ENCODE results near the gene PRSS38.

PRSS38 gene

DNA sequence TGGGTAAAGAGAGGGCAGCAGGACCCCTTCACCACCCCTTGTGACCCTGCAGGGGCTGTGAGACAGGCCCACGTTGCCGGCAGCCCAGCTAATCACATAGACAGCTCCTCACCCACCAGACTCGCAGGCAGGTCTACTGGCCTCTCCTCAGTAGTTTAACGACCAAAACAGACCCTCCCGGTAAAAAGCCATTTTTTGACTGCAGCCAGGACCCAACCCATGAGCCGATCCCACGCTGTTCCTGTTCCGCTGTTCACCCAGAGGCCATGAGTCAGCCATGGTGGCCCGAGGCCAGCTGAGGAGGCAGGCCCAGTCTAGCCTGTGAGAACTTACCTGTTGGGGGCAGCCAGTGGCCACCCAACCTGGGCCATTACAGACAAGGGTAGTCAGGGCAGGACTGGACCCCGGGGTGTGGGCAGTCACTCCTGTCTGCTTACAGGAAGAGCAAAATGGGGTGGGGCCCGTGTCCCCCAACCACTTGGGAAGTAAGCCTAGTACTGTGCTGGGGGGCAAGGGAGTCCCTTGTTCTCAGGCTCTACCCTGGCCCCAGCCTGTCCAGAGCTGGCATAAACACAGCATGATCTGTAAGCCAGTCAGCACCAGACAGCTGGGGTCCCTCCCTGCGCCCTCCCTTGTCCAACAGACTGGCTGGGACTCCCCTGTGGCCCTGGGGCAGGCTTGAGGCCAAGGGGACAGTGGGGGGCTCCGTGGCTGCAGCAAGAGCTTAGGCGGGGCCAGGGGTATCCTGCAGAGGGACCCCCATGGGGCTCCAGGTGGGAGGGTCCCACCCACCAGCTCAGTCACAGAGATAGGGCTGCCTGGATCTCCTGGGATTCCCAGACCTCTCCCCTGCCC, 70.4 kb downstream of the PRSS38 start:
- DNase-seq (ENCODE audit: low spot score): no peak

DNA sequence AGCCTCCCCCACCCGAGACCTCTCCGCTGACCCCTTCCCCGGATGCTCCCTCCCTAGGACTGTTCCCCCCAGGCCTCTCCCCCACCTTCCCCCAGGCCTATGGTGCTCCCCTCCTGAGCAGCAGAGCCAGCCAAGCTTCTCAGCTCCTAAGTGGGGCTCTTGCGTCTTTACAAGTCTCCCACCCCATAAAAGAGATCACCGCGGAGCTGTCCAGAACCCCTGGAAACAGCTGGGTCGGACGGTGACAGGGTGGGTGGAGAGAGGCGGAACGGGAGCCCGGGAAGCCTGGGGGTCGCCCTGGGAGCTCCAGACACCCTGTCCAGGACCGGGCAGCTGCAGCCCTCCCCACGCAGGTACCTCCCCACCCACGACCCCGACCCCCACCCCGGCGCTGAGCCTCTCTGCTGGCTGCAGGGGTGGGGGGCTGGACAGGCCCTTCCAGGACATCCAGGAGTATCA, 71.1 kb downstream of the PRSS38 start:
- no peak for DNase-seq (ENCODE audit: low spot score)

DNA sequence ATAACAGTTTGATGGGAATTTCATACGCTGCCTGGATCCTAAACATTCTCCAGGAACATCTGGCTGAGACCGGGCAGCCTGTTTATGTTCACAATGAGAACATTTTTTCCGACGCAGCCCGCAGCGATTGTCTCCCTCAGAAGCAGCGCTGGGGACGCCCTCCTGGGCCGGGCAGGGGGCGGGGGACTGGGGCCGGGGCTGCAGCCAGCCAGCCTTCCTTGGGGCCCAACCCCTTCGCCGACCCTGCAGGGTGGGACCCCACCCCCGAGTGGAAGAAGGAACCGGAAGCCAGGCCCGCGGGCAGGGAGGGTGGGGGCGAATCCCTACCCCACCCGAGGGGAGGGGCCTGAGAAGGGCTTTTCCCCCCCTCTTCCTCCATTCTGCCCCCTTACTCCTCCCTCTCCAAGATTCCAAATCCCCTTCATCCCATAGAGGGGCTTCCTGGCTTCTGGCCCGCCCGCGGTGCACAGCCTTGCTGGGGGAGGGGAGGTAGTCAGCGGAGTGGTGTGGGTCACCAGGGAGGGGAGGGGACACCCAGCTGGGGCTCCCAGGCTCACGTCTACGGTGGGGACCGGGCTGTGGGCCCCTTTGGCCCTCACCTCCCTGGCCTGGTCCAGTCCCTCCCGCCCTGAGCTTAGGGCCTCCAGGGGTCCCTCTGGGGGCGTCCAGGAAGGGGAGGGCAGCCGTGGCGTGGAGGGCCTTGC, 71.7 kb downstream of the PRSS38 start:
- no peak for DNase-seq (ENCODE audit: low spot score)

DNA sequence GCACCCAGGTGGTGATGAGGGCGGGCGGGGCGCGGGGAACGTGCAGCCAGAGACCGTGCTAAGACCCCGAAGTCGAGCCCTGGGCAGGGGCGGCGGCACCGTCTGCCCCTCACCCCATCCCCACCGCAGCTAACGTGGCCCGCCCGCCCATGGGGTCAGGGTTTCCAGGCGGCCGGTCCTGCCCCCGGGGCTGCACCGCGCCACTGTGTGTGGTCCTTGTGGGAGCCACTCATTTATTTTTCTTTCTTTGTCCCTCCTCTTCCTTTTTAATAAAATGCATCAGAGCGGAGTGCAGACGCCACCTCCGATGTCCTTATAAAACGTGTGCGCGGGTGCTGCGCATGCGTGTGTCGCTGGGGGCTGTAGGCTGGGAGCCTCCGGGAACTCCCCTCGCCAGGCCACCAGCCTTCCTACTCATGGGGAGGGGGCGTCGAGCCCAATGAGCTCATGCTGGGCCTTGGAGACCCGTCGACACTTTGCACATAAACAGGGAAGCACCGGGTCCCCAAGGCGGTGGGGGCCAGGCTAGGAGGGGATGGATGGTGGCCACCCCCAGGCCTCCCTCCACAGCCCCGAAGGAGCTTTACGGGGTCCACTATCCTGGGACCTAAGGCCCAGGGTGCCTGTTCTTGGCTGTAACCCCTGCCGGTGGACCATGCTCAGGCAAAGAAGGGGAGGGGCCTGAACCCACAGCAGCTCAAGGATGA, 72.4 kb downstream of the PRSS38 start:
- no peak for DNase-seq (ENCODE audit: low spot score)

DNA sequence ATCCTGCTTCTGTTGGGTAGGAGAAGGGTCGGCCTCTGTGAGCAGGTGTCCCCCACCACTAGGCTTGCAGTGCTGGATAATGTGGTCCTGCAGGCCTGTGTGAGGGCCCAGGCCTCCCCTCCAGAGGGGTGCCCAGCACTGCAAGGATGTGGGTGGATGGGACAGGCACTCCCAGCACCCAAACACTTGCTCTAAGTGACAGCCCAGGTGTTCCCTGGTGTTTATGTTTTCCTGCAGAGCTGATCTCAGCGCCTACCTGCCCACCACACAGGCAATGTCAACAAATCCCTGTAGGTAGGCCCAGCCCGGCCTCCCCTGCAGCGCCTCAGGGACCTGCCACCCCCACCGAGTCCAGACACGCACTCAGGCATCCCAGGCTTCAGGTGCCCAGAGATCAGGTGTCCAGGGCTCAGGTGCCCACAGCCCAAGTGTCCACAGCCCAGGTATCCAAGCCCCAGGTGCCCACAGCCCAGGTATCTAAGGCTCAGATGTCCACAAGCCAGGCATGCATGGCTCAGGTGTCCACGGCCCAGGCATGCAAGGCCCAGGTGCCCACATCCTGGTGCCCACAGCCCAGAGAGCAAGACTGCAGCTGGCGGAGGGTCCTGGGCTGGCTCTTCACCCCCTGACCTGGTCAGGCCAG, 73.0 kb downstream of the PRSS38 start:
- DNase-seq (ENCODE audit: low spot score): no peak

DNA sequence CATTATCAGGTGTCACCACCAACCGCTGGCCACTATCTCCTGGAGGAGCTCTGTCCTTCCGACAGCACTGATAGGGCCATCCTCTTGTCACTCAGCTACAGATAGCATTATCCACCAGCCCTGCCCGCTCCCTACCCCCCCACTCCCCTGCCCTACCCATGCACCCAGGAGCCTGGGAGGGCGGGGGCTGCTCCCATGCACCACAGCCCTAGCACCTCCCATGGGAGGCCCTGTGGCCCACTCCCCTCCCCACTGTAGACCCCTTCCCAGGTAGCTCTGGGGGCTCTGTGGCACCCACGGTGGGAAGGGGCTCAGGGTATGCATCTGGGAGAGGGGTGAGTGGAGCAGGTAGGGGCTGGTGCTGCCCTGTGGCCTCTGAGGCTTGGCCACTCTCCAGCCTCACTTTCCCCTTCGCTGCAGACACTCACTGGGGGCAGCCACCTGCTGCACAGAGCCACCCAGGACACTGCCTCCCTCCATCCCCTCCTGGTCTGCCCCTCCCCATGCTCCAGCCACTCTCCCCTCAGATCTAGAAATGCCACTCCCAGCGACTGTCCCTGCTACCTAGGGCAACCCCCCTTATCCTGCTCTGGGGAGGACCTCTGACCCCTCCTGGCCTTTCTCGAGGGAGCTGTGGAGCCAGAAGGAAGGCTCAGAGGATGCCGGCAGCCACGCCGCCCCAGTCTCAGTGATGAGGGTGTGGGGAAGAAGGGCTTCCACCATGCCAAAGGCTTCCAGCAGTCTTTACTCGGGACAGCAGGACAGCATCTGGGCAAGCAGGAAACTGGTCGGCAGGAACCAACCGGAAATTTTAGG, 73.8 kb downstream of the PRSS38 start:
- no peak for DNase-seq (ENCODE audit: low spot score)

DNA sequence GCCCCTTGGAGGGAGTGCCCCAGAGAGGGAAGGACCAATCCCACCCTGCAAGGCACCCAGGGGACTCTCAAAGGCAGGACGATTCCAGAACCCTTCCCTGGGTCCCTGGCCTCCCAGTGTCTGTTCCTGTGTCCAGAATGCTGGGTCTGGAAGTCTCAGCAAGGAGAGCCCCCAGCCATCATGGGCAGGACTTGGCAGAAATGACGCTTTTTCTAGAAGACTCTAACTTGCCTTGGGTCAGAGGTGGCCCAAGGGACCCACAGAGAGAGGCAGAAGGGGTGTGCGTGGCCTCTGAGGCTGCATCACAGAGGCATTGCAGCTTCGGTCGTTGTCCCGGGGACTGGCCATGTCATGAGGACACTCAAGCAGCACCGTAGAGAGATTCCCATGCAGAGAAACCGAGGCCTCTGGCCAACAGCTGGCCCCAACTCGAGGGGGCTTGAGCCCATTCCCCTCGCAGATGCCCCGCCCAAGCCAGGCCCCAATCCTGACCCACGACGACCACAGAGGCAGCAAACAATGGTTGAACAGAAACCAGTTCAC, 74.5 kb downstream of the PRSS38 start:
- no peak for DNase-seq (ENCODE audit: low spot score)

DNA sequence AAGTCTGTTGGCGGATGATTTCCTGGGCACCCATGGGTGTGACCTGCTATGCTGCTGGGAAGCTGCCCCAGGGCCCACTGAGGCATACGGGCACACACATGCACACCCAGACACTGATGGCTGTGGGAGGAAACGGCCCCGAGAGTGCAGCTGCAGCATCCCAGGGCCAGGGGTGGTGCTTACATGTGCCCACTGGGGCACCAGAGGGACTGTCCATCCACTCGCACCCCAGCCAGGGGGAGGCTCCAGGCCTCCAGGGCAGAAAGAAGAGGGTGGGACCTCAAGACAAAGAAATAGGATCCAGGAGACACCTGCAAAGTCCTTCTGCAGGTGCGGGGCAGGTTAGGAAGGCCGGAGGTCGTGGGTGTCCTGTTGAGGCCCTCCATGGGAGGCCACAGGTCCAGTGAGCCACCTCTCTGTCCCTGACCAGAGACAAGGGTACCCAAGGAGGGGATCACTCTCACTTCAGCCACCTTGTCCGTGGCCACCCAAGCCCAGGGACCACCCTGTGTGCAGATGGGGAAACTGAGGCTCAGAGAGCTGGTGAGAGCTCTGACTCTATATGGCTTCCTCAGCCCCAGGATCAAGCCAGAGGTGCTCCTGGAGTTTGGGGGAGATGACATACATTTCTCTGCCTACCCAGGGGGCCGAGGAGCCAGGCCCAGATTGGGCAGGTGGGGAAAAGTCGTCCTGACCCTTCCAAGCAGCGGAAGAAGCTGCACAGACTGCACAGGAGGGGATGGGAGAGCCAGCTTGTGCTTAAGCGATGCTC, 75.2 kb downstream of the PRSS38 start:
- no peak for DNase-seq (ENCODE audit: low spot score)

DNA sequence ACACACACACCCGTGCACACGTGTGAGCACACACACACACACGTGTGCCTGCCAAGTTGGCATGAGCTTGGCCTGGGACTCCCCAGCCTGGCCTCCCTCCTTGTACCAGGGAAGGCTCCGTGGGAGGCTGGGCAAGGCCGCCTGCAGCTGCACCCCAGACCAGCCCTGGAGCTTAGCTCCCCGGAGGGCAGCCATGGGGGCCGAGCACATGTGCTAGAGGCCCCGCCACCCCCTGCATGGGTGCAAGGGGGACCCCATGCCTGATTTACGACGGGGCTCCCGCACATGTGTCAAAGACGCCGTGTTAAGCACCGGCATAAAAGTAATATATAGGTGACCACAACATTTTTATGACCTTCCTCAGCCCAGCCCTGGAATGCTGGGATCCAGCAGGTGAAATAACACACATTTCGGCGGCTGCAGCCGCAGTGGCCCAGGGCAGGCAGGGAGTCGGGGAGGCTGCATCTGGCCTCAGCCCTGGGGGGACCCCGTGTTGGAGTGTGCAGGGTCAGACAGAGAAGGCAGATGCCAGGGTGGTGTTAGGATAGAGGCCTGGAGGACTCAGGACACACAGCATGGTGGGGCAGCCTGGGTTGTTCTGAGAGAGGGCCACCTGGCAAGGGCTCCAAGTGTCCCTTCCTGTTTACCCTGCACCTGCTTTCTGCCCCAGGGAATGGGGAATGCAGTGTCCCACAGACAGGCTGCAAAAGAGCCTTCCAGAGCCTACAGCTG, 75.9 kb downstream of the PRSS38 start:
- DNase-seq (ENCODE audit: low spot score): no peak

DNA sequence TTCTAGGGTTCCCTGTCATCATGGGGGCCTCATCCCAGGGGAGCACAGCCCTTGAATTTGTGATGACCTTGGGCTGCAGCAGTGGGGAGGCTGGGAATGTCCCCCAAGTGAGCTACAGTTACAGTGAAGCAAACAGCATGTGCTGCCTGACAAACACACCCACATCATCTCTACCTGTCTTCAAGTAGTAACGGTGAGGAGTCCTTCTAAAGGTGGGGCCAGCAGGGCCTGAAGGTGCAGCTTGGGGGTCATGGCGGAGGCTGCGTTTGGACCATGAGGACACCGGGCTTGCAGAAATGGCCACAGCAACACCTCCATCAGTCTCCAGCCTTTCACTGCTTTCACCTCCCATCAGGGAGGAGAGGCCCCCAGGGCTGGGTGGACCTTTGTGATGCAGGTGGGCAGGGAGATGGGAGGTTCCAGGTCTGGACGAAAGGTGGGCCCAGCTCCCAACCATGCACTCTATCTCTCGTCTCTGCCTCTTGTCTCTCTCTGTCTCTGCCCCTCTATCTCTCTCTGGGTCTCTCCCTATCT, 76.5 kb downstream of the PRSS38 start:
- DNase-seq (ENCODE audit: low spot score): no peak

DNA sequence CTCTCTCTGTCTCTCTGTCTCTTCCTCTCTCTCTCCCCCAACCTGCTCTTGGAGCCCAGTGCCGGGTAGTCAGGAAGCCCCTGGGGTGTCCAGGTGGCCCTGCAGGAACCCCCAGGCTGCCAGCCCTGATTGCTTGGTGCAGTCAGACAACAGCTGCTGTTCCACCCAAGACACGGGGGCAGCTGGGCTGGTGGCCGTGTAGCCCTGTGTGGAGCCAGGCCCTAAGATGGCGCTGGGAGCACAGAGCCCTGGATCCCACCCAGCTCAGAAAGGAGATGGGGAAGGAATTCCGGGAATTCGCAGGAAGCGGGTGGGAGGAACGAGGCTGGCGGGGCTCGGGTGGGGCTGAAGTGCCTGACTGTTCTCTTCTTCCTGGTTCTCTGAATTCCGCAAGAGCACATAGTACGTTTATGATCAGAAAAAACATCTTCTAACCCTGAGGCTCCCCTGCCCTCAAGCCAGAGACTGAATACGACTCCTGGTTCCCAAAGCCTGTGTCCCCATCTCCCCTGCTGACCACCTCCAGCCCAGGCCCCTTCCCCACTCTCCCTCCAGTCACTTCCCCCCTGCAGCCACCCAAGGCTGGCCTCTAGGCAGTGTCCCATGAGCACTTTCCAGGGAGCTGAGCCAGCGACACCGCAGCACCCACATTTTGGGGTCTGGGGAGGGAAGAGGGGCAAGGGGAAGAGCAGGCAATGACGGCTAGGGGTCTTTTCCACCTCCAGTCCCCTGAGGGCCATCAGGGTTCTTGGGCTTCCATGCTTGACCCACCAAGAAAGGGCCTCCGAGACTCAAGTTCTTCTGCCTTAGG, 77.2 kb downstream of the PRSS38 start:
- no peak for DNase-seq (ENCODE audit: low spot score)

DNA sequence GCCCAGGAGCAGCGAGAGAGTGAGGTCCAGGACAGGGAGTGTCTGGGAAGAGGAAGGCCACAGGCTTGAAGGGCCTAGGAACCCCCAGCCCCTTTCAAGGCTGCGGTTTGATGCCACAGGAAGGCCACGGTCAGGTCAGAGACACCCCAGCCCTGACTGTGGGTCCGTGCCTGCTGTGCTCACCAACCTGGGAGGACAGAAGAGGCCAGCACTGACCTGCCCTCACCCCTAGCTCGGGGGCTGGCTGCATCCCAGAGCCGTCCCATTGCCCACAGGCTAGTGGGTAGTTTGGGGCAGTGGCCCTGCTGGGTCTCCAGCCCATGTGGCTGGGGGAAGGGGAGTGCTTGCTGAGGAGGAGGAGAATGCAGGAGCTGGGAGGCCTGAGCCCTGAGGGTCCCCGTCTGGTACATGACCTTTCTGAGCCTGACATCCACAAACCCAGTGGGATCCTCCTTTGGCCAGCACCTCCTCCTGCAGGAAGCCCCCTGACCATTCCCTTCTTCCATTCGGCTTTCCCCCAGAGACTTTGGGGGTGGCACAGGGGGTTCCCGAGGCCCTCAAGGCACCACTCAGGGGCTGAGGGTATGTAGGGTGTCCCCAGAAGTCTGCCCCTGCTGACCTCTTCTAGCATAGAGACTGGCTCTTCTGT, 77.9 kb downstream of the PRSS38 start:
- DNase-seq (ENCODE audit: low spot score): no peak

DNA sequence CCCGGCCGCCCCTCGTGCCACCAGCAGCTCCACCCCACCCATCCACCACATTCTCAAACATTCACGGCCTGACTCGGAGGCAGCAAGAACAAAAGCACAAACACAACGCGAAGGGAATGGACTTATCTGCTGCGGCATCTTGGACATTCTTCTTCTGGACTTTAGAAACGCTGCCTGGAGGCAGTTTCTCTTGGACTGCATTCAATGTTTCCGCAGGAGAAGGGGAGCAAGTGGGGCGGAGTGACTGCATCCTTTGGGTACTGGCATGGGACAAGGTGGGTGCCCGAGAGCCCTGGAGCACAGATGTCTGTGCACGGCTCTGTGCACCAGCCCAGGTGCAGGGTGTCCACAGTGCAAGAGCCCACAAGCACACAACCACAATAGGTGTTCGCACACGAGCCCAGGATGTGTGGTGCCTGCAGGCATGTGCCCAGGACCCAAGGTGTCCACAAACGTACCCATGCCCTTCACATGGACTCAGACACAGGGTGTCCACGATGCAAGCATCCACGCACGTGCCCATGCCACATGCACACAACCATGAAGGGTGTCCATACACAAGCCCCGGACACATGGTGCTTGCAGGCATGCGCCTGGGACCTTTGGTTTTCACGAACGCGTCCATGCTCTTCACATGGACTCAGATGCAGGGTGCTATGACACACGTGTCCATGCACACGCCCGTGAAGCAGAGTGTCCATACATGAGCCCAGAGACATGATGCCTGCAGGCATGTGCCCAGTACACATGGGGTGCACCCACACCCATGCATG, 78.7 kb downstream of the PRSS38 start:
- DNase-seq (ENCODE audit: low spot score): no peak

DNA sequence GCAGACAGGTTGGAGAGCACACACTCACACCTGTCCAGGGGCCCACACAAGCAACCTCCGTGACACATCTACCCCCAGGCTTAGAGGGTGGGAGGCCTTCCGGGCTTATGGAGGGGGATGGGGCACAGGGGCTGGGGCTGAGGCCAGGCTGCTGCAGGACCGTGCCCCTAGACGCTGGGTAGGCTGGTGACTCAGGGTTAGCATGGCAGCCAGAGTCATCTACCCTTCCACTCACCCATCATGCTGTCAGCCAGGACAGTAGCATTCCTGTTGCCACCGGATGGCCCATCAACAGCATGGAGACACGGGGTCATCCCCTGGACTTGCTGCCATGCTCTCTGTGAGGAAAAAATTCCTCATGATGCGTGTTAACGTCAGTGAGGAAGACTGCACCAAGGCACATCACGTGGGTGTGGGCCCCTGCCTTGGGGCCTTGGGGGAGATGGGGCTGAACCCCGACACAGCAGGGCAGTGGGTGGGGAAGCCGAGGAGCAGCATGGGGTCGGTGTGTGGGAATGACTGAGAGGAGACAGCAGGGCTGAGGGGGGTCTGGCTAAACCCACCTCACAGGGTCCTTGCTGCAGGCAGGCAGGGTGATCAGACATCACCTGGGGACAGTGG, 79.5 kb downstream of the PRSS38 start:
- no peak for DNase-seq (ENCODE audit: low spot score)

All from kidney capillary endothelial cell (primary cell).